ENCODE measurements around the gene FBF1.

DNA sequence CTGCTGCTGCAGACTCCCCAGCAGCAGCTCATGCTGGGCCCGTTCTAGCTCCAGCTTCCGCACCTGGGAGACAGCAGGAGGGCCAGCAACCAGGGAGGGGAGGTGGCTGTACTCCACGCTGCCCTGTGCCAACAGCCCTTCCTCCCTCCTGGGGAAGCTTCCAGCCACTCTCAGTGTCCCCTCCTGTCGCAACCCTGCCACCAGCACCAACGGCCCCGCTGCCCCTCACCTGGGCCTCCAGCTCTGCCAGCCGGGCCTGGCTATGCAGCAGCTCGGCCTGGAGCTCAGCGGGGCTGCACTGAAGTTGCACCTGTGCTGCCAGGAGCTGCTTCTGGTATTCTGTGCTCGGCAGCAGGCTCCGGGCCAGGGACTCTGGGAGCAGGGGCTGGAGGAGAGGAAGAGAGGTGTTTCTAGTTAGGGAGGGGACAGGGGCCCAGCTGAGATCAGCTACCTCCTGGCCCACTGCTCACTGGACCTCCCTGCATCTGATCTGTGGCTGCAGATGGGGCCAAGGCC is 20.7 kb downstream of the FBF1 start:
- TF ChIP-seq, protein P1, sequence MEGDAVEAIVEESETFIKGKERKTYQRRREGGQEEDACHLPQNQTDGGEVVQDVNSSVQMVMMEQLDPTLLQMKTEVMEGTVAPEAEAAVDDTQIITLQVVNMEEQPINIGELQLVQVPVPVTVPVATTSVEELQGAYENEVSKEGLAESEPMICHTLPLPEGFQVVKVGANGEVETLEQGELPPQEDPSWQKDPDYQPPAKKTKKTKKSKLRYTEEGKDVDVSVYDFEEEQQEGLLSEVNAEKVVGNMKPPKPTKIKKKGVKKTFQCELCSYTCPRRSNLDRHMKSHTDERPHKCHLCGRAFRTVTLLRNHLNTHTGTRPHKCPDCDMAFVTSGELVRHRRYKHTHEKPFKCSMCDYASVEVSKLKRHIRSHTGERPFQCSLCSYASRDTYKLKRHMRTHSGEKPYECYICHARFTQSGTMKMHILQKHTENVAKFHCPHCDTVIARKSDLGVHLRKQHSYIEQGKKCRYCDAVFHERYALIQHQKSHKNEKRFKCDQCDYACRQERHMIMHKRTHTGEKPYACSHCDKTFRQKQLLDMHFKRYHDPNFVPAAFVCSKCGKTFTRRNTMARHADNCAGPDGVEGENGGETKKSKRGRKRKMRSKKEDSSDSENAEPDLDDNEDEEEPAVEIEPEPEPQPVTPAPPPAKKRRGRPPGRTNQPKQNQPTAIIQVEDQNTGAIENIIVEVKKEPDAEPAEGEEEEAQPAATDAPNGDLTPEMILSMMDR (IDR thresholded peaks at IDR 0.05; ENCODE audit: insufficient read depth, low read depth, low read length): no peak
- TF ChIP-seq EZH2 (IDR thresholded peaks at IDR 0.05; ENCODE audit: insufficient read depth, low read length): no peak

All from astrocyte (in vitro differentiated cells and primary cell).